CD4-positive, alpha-beta T cell treated with Interleukin-2 at 100 ng/mL for 4 hours (primary cell): ENCODE results near the gene DCUN1D2.

Experiments
- DNase-seq: peaks from one replicate; pipeline ENCODE4 v3.0.0-alpha.2; 2020; ENCODE audit warnings: low spot score

DCUN1D2 gene

GRCh38 chr13:113519556-113519955 lies 29.0 kb upstream of the DCUN1D2 start:
- DNase-seq, result no peak

- no peak for DNase-seq
These were observed 27.7 kb upstream of the DCUN1D2 start for GRCh38 chr13:113518076-113518803.

GRCh38 chr13:113514847-113515246 lies 24.3 kb upstream of the DCUN1D2 start:
- DNase-seq, result no peak

- DNase-seq, result no peak
These were observed 23.2 kb upstream of the DCUN1D2 start for GRCh38 chr13:113513761-113514160.

- no peak for DNase-seq
These were observed 20.9 kb upstream of the DCUN1D2 start for GRCh38 chr13:113511361-113511760.

GRCh38 chr13:113510871-113511270 lies 20.4 kb upstream of the DCUN1D2 start:
- no peak for DNase-seq

- DNase-seq, result no peak
These were observed 19.5 kb upstream of the DCUN1D2 start for GRCh38 chr13:113509989-113510388.

- DNase-seq, result no peak
These were observed 18.2 kb upstream of the DCUN1D2 start for GRCh38 chr13:113508521-113509254.

- DNase-seq, result no peak
These were observed 17.2 kb upstream of the DCUN1D2 start for GRCh38 chr13:113507505-113508345.

GRCh38 chr13:113506871-113507388 lies 16.4 kb upstream of the DCUN1D2 start:
- DNase-seq, result no peak

GRCh38 chr13:113506025-113506685 lies 15.6 kb upstream of the DCUN1D2 start:
- DNase-seq, result no peak

GRCh38 chr13:113502686-113503085 lies 12.2 kb upstream of the DCUN1D2 start:
- no peak for DNase-seq

GRCh38 chr13:113500530-113501265 lies 10.2 kb upstream of the DCUN1D2 start:
- DNase-seq, result no peak

GRCh38 chr13:113499936-113500335 lies 9.4 kb upstream of the DCUN1D2 start:
- no peak for DNase-seq

- DNase-seq, result no peak
These were observed 8.4 kb upstream of the DCUN1D2 start for GRCh38 chr13:113498905-113499304.

- DNase-seq, result no peak
These were observed 6.7 kb upstream of the DCUN1D2 start for GRCh38 chr13:113497217-113497616.

GRCh38 chr13:113495494-113496210 lies 5.1 kb upstream of the DCUN1D2 start:
- peak; percentile 6 for DNase-seq

- DNase-seq, result peak; percentile 57
These were observed 2.9 kb upstream of the DCUN1D2 start for GRCh38 chr13:113493315-113493951.

GRCh38 chr13:113491982-113492381 lies 1.5 kb upstream of the DCUN1D2 start:
- no peak for DNase-seq

GRCh38 chr13:113491418-113491883 lies 940 bp upstream of the DCUN1D2 start:
- DNase-seq, result no peak
